Measurements from ENCODE around the gene PECR. TPM values are rescaled to one million over a fixed set of nuclear protein-coding genes. Genes with fewer than 3 reads are reported as not detected.

PECR gene
- total and polyA plus RNA-seq, 10 of the 15 experiments (the other 5 are each of a cell fraction or from before 2014, with no cell fraction given) = 7.6 to 37.4 (median 25.7) TPM

GRCh38 chr2:216034065-216034464 is 47.5 kb downstream of the PECR start (continued):
- TF ChIP-seq, protein P1, sequence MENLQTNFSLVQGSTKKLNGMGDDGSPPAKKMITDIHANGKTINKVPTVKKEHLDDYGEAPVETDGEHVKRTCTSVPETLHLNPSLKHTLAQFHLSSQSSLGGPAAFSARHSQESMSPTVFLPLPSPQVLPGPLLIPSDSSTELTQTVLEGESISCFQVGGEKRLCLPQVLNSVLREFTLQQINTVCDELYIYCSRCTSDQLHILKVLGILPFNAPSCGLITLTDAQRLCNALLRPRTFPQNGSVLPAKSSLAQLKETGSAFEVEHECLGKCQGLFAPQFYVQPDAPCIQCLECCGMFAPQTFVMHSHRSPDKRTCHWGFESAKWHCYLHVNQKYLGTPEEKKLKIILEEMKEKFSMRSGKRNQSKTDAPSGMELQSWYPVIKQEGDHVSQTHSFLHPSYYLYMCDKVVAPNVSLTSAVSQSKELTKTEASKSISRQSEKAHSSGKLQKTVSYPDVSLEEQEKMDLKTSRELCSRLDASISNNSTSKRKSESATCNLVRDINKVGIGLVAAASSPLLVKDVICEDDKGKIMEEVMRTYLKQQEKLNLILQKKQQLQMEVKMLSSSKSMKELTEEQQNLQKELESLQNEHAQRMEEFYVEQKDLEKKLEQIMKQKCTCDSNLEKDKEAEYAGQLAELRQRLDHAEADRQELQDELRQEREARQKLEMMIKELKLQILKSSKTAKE (IDR thresholded peaks at IDR 0.05; ENCODE audit: low read depth, poor library complexity, severe bottlenecking) = peak; percentile 21
- TF ChIP-seq IRF4 (IDR thresholded peaks at IDR 0.05; ENCODE audit: low read depth, low read length) (peak; percentile 44; the same call in 1 of the 2 replicates), KAT2A (conservative IDR thresholded peaks at IDR 0.05; ENCODE audit: control insufficient read depth, low read depth, low read length) (no peak), POLR2AphosphoS2 (IDR thresholded peaks at IDR 0.05; ENCODE audit: low read depth, low read length) (no peak), ZSCAN29 (IDR thresholded peaks at IDR 0.05) (no peak), RAD21 (IDR thresholded peaks at IDR 0.05; ENCODE audit: insufficient read depth, low read depth, low read length) (peak; percentile 75), BCL11A (IDR thresholded peaks at IDR 0.05; ENCODE audit: low read depth, low read length) (no peak), DPF2 (IDR thresholded peaks at IDR 0.05) (no peak; the same call in 1 of the 2 replicates), CBX3 (IDR thresholded peaks at IDR 0.05; ENCODE audit: borderline replicate concordance, low read depth) (no peak), YBX1 (IDR thresholded peaks at IDR 0.05) (no peak), NFYB (IDR thresholded peaks at IDR 0.05; ENCODE audit: insufficient read depth, low read depth, low read length) (no peak), ETV6 (conservative IDR thresholded peaks at IDR 0.05 in 1 of 2, IDR thresholded peaks at IDR 0.05 in 1 of 2; ENCODE audit: borderline replicate concordance in 1 of 2, low read depth in 1 of 2) (0 out of 4 replicates have a peak, but pooled peaks of 1 of the 2 experiments have one; percentile 27), SMC3 (IDR thresholded peaks at IDR 0.05; ENCODE audit: borderline replicate concordance, low read length) (peak; percentile 79), WRNIP1 (IDR thresholded peaks at IDR 0.05; ENCODE audit: borderline replicate concordance, low read depth, low read length) (no peak; the same call in 1 of the 2 replicates), POU2F2 (IDR thresholded peaks at IDR 0.05; ENCODE audit: borderline replicate concordance, low read depth, low read length) (peak; percentile 60; the same call in 1 of the 3 replicates), NR2C2 (IDR thresholded peaks at IDR 0.05; ENCODE audit: borderline replicate concordance, control insufficient read depth, insufficient read length, low read depth) (no peak)
- TF ChIP-seq, protein P2, sequence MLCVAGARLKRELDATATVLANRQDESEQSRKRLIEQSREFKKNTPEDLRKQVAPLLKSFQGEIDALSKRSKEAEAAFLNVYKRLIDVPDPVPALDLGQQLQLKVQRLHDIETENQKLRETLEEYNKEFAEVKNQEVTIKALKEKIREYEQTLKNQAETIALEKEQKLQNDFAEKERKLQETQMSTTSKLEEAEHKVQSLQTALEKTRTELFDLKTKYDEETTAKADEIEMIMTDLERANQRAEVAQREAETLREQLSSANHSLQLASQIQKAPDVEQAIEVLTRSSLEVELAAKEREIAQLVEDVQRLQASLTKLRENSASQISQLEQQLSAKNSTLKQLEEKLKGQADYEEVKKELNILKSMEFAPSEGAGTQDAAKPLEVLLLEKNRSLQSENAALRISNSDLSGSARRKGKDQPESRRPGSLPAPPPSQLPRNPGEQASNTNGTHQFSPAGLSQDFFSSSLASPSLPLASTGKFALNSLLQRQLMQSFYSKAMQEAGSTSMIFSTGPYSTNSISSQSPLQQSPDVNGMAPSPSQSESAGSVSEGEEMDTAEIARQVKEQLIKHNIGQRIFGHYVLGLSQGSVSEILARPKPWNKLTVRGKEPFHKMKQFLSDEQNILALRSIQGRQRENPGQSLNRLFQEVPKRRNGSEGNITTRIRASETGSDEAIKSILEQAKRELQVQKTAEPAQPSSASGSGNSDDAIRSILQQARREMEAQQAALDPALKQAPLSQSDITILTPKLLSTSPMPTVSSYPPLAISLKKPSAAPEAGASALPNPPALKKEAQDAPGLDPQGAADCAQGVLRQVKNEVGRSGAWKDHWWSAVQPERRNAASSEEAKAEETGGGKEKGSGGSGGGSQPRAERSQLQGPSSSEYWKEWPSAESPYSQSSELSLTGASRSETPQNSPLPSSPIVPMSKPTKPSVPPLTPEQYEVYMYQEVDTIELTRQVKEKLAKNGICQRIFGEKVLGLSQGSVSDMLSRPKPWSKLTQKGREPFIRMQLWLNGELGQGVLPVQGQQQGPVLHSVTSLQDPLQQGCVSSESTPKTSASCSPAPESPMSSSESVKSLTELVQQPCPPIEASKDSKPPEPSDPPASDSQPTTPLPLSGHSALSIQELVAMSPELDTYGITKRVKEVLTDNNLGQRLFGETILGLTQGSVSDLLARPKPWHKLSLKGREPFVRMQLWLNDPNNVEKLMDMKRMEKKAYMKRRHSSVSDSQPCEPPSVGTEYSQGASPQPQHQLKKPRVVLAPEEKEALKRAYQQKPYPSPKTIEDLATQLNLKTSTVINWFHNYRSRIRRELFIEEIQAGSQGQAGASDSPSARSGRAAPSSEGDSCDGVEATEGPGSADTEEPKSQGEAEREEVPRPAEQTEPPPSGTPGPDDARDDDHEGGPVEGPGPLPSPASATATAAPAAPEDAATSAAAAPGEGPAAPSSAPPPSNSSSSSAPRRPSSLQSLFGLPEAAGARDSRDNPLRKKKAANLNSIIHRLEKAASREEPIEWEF (IDR thresholded peaks at IDR 0.05; ENCODE audit: insufficient replicate concordance, low read depth, low read length) = no peak
- TF ChIP-seq, protein P3, sequence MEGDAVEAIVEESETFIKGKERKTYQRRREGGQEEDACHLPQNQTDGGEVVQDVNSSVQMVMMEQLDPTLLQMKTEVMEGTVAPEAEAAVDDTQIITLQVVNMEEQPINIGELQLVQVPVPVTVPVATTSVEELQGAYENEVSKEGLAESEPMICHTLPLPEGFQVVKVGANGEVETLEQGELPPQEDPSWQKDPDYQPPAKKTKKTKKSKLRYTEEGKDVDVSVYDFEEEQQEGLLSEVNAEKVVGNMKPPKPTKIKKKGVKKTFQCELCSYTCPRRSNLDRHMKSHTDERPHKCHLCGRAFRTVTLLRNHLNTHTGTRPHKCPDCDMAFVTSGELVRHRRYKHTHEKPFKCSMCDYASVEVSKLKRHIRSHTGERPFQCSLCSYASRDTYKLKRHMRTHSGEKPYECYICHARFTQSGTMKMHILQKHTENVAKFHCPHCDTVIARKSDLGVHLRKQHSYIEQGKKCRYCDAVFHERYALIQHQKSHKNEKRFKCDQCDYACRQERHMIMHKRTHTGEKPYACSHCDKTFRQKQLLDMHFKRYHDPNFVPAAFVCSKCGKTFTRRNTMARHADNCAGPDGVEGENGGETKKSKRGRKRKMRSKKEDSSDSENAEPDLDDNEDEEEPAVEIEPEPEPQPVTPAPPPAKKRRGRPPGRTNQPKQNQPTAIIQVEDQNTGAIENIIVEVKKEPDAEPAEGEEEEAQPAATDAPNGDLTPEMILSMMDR (IDR thresholded peaks at IDR 0.05 in 2 of 3, conservative IDR thresholded peaks at IDR 0.05 in 1 of 3; ENCODE audit: control insufficient read depth in 2 of 3, extremely low read depth in 1 of 3, insufficient read depth in 1 of 3, low read depth in 3 of 3, low read length in 3 of 3) = peak; percentile 77 to 94 (median 84)

All from GM12878 (cell line).